ENCODE measurements around the gene OS9.

Gene OS9

GRCh38 chr12:57744194-57744776 lies 50.4 kb downstream of the OS9 start:
- POLR2A ChIA-PET (ENCODE audit: low non-redundant PET), result interaction anchor here (0.5 to 0.7 kb wide), 3 partner anchors 89 to 226 kb away, joined by 5 read pairs; no protein-coding TSS in a partner anchor
- CTCF ChIA-PET, result interaction anchor here (0.7 to 2.5 kb wide), 3 partner anchors 18 to 56 kb away, joined by 3 to 14 read pairs (median 4); no protein-coding TSS in a partner anchor
- TF ChIP-seq, protein P1, sequence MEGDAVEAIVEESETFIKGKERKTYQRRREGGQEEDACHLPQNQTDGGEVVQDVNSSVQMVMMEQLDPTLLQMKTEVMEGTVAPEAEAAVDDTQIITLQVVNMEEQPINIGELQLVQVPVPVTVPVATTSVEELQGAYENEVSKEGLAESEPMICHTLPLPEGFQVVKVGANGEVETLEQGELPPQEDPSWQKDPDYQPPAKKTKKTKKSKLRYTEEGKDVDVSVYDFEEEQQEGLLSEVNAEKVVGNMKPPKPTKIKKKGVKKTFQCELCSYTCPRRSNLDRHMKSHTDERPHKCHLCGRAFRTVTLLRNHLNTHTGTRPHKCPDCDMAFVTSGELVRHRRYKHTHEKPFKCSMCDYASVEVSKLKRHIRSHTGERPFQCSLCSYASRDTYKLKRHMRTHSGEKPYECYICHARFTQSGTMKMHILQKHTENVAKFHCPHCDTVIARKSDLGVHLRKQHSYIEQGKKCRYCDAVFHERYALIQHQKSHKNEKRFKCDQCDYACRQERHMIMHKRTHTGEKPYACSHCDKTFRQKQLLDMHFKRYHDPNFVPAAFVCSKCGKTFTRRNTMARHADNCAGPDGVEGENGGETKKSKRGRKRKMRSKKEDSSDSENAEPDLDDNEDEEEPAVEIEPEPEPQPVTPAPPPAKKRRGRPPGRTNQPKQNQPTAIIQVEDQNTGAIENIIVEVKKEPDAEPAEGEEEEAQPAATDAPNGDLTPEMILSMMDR (conservative IDR thresholded peaks at IDR 0.05; ENCODE audit: low read depth), result no peak
- peak; percentile 88 for DNase-seq (ENCODE audit: low spot score)
- H3K27ac ChIP-seq, result peak overlapping the region; percentile 92

- peak; percentile 97 for DNase-seq (ENCODE audit: low spot score)
- TF ChIP-seq, protein P1 (conservative IDR thresholded peaks at IDR 0.05; ENCODE audit: low read depth), result no peak
- ChIA-PET POLR2A (ENCODE audit: low non-redundant PET) (interaction anchor here (0.5 to 0.7 kb wide), 3 partner anchors 88 to 227 kb away, joined by 5 read pairs; no protein-coding TSS in a partner anchor), CTCF (interaction anchor here (0.5 to 2.5 kb wide), 3 partner anchors 19 to 111 kb away, joined by 3 to 14 read pairs (median 3); no protein-coding TSS in a partner anchor)
- peak within 1 kb of the TSS; percentile 92 for H3K27ac ChIP-seq
Measured at GRCh38 chr12:57744777-57745484, 51.0 kb downstream of the OS9 start, which contains the start of gene TSPAN31. TSS of gene TSPAN31 (plus strand) at chr12:57745039. CDS start at chr12:57745155, 116 bp downstream.

DNA sequence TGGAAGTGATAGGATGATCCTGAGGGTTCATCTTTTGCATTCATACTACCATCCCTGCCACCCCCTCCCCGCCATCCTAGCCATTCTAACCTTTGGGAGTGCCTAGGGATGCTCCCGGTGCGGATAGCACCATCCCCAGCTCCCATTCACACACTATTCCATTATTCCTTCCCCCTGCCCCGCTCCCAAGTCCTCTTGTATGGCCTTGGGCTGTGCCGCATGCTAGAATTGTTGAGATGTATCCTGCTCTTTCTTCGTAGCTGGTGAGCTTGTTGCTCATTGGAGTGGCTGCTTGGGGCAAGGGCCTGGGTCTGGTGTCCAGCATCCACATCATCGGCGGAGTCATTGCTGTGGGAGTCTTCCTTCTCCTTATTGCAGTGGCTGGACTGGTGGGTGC lies 51.6 kb downstream of the OS9 start:
- peak overlapping the region; percentile 92 for H3K27ac ChIP-seq
- TF ChIP-seq, protein P1 (conservative IDR thresholded peaks at IDR 0.05; ENCODE audit: low read depth), result no peak
- ChIA-PET CTCF (interaction anchor here (0.5 to 2.5 kb wide), 2 partner anchors 19 to 112 kb away, joined by 3 to 14 read pairs; no protein-coding TSS in a partner anchor), POLR2A (ENCODE audit: low non-redundant PET) (no interaction called here)
- no peak for DNase-seq (ENCODE audit: low spot score)

DNA sequence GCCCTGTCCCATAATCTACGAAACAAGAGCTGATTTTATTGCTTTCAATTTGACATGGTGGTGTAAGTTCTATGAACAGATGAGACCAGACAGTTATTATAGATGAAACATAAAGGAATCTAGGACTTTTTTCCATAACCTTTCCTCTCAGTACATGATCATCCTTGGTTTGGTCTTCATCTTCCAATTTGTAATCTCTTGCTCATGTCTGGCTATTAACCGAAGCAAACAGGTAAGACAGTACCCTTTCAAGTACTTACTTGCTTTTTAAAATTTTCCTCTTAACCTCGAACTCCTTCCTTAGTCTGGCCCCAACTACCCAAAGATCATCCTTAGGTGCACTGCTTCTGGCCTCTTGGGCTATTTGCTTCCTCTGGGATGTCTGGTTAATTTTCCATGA lies 52.1 kb downstream of the OS9 start:
- ChIA-PET CTCF (interaction anchor here (2.5 kb wide), 1 partner anchor 20 kb away, joined by 14 read pairs; no protein-coding TSS in a partner anchor), POLR2A (ENCODE audit: low non-redundant PET) (no interaction called here)
- peak overlapping the region; percentile 92 for H3K27ac ChIP-seq
- DNase-seq (ENCODE audit: low spot score), result no peak
- TF ChIP-seq, protein P1 (conservative IDR thresholded peaks at IDR 0.05; ENCODE audit: low read depth), result no peak

- peak overlapping the region; percentile 26 for H3K27ac ChIP-seq
- DNase-seq (ENCODE audit: low spot score), result no peak
- TF ChIP-seq, protein P1 (conservative IDR thresholded peaks at IDR 0.05; ENCODE audit: low read depth), result no peak
- POLR2A ChIA-PET (ENCODE audit: low non-redundant PET), result no interaction called here
- CTCF ChIA-PET, result interaction anchor here (0.7 kb wide), 1 partner anchor 1295 kb away, joined by 9 read pairs; no protein-coding TSS in a partner anchor
Measured at GRCh38 chr12:57749061-57749460, 55.1 kb downstream of the OS9 start.

DNA sequence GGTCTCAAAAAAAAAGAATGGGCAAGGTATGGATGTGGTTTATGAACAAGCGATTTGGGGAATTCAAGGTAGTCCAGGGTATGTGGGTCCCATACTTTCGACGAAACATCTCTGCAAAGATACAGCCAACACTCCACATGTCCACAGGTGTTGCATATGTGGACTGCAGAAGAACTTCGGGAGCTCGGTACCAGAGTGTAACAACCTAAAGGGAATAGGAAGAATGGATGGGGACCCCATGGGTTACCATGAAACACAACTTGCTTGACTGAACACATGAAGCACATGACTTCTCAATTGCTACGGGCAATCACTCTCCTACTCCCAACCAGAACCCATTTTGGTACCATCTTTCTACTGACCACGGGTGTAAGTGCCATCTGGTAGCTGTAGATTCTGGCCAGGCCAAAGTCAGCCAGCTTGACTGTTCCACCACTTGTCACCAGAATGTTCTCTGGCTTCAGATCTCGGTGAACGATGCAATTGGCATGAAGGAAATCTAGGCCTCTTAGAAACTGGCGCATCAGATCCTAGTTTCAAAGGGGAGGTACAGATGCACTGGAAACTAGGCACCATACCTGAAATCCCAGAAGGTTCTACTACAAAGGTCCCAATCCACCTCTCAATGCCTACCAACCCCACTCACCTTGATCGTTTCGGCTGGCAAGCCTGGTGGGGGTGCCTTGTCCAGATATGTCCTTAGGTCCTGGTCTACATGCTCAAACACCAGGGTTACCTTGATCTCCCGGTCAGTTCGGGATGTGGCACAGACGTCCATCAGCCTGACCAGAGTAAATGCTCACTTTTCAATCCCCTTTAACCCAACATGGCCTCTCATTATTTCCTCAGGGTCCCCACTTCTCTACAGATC lies 56.9 kb downstream of the OS9 start:
- H3K27ac ChIP-seq, result peak overlapping the region; percentile 81
- POLR2A ChIA-PET (ENCODE audit: low non-redundant PET), result no interaction called here
- TF ChIP-seq, protein P1 (conservative IDR thresholded peaks at IDR 0.05; ENCODE audit: low read depth), result no peak
- DNase-seq (ENCODE audit: low spot score), result no peak
- CTCF ChIA-PET, result no interaction called here

Data from RWPE1 (cell line).